MM.1S (cell line): ENCODE measurements around the gene ZDHHC8.

Source experiments
- DNase-seq: peaks from one replicate; pipeline ENCODE4 v3.0.0-alpha.2; 2015
- H2AFZ ChIP-seq: fragments of 300-600 bp; sonication (generic); 2 replicates; pipeline ENCODE4 v1.6.0; 2016; ENCODE audit warnings: antibody characterized with exemption, low read length
- H3F3A ChIP-seq: fragments of 300-600 bp; sonication (generic); 2 replicates; pipeline ENCODE4 v1.6.1; 2016; ENCODE audit warnings: mild to moderate bottlenecking, antibody characterized with exemption, low read length, moderate library complexity, mixed read lengths; ENCODE audit not compliant: insufficient read depth
- H3K27ac ChIP-seq: fragments of 300-600 bp; sonication (generic); 2 replicates; pipeline ENCODE4 v1.5.1; 2016; ENCODE audit warnings: mild to moderate bottlenecking, low read length
- H3K27me3 ChIP-seq: fragments of 300-600 bp; sonication (generic); replicated peaks from 2 replicates; pipeline ENCODE4 v1.6.0; 2016; ENCODE audit warnings: low read length; ENCODE audit not compliant: insufficient read depth
- H3K36me3 ChIP-seq: fragments of 300-600 bp; sonication (generic); replicated peaks from 2 replicates; pipeline ENCODE4 v1.6.1; 2016; ENCODE audit warnings: mild to moderate bottlenecking, low read length, mixed read lengths; ENCODE audit not compliant: insufficient read depth
- H3K4me1 ChIP-seq: fragments of 300-600 bp; sonication (generic); 2 replicates; pipeline ENCODE4 v1.6.1; 2016; ENCODE audit warnings: low read length, mixed read lengths
- H3K4me2 ChIP-seq: fragments of 300-600 bp; sonication (generic); 2 replicates; pipeline ENCODE4 v1.6.0; 2016; ENCODE audit warnings: low read depth, low read length
- H3K4me3 ChIP-seq: fragments of 300-600 bp; sonication (generic); 2 replicates; pipeline ENCODE4 v1.5.1; 2016; ENCODE audit warnings: low read length, mixed read lengths
- H3K79me2 ChIP-seq: fragments of 300-600 bp; sonication (generic); 2 replicates; pipeline ENCODE4 v1.6.1; 2016; ENCODE audit warnings: mixed run types, low read length, mixed read lengths
- H3K9ac ChIP-seq: fragments of 300-600 bp; sonication (generic); 2 replicates; pipeline ENCODE4 v1.6.1; 2016; ENCODE audit warnings: low read length, mixed read lengths
- H3K9me2 ChIP-seq: fragments of 300-600 bp; sonication (generic); replicated peaks from 2 replicates; pipeline ENCODE4 v1.6.1; 2016; ENCODE audit warnings: mild to moderate bottlenecking, low read length, mixed read lengths; ENCODE audit not compliant: insufficient read depth
- H3K9me3 ChIP-seq: fragments of 300-600 bp; sonication (generic); replicated peaks from 2 replicates; pipeline ENCODE4 v1.6.1; 2016; ENCODE audit warnings: mild to moderate bottlenecking, low read length, mixed read lengths; ENCODE audit not compliant: insufficient read depth
- H4K20me1 ChIP-seq: fragments of 300-600 bp; sonication (generic); 2 replicates; pipeline ENCODE4 v1.6.1; 2016; ENCODE audit warnings: mild to moderate bottlenecking, low read length, moderate library complexity, mixed read lengths; ENCODE audit not compliant: insufficient read depth
- CTCF ChIP-seq: fragments of 300-600 bp; sonication (generic); IDR thresholded peaks from 2 replicates; pipeline ENCODE4 v1.5.1; 2016; ENCODE audit warnings: antibody characterized with exemption, low read length, mixed read lengths
- EZH2 ChIP-seq: fragments of 300-600 bp; sonication (generic); optimal IDR thresholded peaks from 2 replicates; pipeline ENCODE3; 2017; ENCODE audit warnings: low read depth, mild to moderate bottlenecking, antibody characterized with exemption, low read length, mixed read lengths
- EZH2phosphoT487 ChIP-seq: fragments of 300-600 bp; sonication (generic); IDR thresholded peaks from 2 replicates; pipeline ENCODE4 v1.6.1; 2018; ENCODE audit warnings: antibody characterized with exemption, low read length

ZDHHC8 gene

DNA sequence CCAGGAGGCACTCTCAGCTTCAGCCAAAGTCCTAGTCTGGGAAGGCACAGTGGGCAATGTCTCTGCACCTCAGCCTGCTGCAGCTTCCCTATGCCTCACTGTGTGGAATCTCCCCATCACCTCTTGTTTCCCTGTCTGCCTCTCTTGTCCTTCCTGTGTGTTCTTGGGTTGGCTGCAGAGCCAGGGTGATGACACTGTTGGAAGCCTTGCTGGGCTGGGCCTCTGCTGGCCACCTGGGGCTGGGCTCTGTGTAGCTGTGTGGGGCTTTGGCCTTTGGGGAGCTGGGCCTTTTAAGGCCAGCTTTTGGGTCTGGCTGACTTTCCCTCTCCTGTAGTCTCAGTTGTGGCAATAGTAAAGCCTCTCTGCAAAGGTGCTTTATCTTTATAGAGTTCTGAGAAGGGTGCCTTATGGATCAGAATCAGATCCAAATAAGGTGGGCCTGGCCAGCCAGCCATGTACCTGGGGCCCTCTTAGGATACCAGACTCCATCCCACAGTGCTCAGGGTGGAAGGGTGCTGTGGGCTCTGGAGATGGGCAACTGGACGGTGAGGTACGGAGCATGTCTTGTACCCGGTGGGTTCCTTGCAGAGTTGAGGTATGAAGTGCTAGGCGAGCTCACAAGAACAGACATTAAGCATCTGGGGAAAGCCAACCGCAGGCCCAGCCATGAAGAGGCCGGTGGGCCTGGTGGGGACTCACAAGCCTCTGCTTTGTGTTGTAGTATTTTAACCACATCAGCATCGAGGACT lies 26.0 kb upstream of the ZDHHC8 start:
- H3K4me1 ChIP-seq = no peaks in the 10 kb centered on the region
- no peak overlapping the region for H3K4me3 ChIP-seq
- peaks cover 9% of the 10 kb centered on the region for H3K36me3 ChIP-seq
- no peak overlapping the region for H3K4me2 ChIP-seq
- TF ChIP-seq EZH2phosphoT487 (no peak), CTCF (no peak), EZH2 (no peak)
- no peak overlapping the region for H3K9ac ChIP-seq
- peaks cover 35% of the 10 kb centered on the region for H3K79me2 ChIP-seq
- no peak for DNase-seq
- no peak overlapping the region for H3K27ac ChIP-seq
- no peaks in the 10 kb centered on the region for H4K20me1 ChIP-seq
- no peaks in the 10 kb centered on the region for H3K27me3 ChIP-seq
- peaks cover 12% of the 10 kb centered on the region for H3F3A ChIP-seq
- no peaks in the 10 kb centered on the region for H3K9me2 ChIP-seq
- no peak overlapping the region for H2AFZ ChIP-seq
- no peaks in the 10 kb centered on the region for H3K9me3 ChIP-seq

DNA sequence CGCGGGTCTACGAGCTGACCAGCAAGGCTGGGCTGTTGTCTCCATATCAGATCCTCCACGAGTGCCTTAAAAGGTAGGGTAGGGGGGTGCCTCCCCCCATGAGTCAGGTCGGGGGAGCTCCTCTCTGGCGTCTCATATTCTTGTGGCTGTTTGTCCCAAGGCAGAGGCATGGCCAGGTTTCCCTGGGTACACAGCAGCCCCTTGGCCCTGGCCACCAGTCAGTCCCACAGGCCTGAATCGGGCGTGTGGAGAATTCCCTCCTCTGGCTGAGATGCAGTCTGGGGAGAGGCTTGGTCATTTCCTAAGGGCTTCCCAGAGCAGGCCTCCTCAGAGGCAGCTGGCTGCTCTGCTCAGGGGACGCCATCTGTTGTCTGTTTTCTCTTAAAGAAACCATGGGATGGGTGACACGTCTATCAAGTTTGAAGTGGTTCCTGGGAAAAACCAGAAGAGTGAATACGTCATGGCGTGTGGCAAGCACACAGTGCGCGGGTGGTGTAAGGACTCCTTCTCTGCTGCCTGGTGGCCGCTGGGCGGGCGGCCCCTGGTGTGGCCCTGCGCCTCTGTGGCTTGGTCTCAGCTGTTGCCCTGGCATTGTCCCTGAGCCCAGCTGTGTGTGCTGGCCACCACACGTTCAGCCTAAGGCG lies 25.3 kb upstream of the ZDHHC8 start:
- DNase-seq = no peak
- Histone ChIP-seq H3K36me3 (peaks cover 9% of the 10 kb centered on the region), H3K4me2 (no peak overlapping the region), H3K9me3 (no peaks in the 10 kb centered on the region), H3K27ac (no peak overlapping the region), H3K27me3 (no peaks in the 10 kb centered on the region), H3F3A (peaks cover 16% of the 10 kb centered on the region), H3K4me3 (no peak overlapping the region), H3K79me2 (peaks cover 32% of the 10 kb centered on the region), H2AFZ (no peak overlapping the region), H3K4me1 (no peaks in the 10 kb centered on the region), H3K9me2 (no peaks in the 10 kb centered on the region), H4K20me1 (no peaks in the 10 kb centered on the region), H3K9ac (no peak overlapping the region)
- TF ChIP-seq EZH2phosphoT487 (no peak), EZH2 (no peak), CTCF (no peak)

DNA sequence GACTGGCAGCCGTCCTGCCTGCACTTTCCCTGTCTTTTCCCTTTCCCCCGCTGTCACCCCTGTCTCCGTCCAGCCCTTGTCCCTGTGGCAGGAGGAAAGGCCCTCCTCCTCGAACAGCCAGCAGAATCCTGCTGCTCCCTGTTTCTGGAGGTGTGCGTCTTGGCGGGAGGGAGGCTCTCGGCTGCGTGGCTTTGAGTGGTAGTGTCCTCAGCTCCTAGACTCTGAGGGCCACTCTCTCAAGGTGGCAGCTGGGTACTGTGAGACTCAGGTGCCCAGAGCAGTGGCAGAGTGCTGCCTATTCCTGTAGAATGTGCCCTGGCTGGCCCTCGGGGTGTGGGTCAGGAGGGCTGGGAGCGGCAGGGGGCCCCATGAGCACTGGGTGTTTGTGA lies 24.8 kb upstream of the ZDHHC8 start:
- TF ChIP-seq EZH2phosphoT487 (no peak), CTCF (no peak), EZH2 (no peak)
- Histone ChIP-seq H3K9me3 (no peaks in the 10 kb centered on the region), H3K4me3 (no peak overlapping the region), H3K4me1 (no peaks in the 10 kb centered on the region), H3F3A (peaks cover 17% of the 10 kb centered on the region), H3K79me2 (peaks cover 34% of the 10 kb centered on the region), H3K4me2 (no peak overlapping the region), H3K9ac (no peak overlapping the region), H3K9me2 (no peaks in the 10 kb centered on the region), H3K27me3 (no peaks in the 10 kb centered on the region), H3K27ac (no peak overlapping the region), H3K36me3 (peaks cover 9% of the 10 kb centered on the region), H4K20me1 (no peaks in the 10 kb centered on the region), H2AFZ (no peak overlapping the region)
- no peak for DNase-seq
